Tibial nerve (tissue), 3 donors: ENCODE measurements around the gene ANXA6.

Experiments
- POLR2A ChIP-seq, 2 donors: fragments of 450-650 bp; IDR thresholded peaks; one replicate each; pipeline ENCODE4 v1.6.1; 2017; ENCODE audit warnings: antibody characterized with exemption in 2 of 2, mild to moderate bottlenecking in 2 of 2, moderate library complexity in 2 of 2
- TF ChIP-seq, protein P1 (sequence below), 5 experiments: fragments of 200-600 bp in 3 of 5; fragments of 450-650 bp in 2 of 5; sonication (generic) in 3 of 5; IDR thresholded peaks; one replicate each; pipeline ENCODE4 v1.5.1; 2016 to 2019; ENCODE audit warnings: antibody characterized with exemption in 5 of 5, mild to moderate bottlenecking in 3 of 5, moderate library complexity in 2 of 5

GRCh38 chr5:151127926-151128325, 29.7 kb downstream of the ANXA6 start:
- no peak for TF ChIP-seq POLR2A (IDR thresholded peaks at IDR 0.05)
- TF ChIP-seq, protein P1, sequence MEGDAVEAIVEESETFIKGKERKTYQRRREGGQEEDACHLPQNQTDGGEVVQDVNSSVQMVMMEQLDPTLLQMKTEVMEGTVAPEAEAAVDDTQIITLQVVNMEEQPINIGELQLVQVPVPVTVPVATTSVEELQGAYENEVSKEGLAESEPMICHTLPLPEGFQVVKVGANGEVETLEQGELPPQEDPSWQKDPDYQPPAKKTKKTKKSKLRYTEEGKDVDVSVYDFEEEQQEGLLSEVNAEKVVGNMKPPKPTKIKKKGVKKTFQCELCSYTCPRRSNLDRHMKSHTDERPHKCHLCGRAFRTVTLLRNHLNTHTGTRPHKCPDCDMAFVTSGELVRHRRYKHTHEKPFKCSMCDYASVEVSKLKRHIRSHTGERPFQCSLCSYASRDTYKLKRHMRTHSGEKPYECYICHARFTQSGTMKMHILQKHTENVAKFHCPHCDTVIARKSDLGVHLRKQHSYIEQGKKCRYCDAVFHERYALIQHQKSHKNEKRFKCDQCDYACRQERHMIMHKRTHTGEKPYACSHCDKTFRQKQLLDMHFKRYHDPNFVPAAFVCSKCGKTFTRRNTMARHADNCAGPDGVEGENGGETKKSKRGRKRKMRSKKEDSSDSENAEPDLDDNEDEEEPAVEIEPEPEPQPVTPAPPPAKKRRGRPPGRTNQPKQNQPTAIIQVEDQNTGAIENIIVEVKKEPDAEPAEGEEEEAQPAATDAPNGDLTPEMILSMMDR (IDR thresholded peaks at IDR 0.05): no peak
